ENCODE results near the gene TNNC1. TPM values are rescaled to one million over a fixed set of nuclear protein-coding genes. Genes with fewer than 3 reads are reported as not detected.

Gene TNNC1
- total and polyA plus RNA-seq, 2 of the 13 experiments (the other 11 are each of a cell fraction or from before 2014, with no cell fraction given), result 11.8 to 36.4 TPM

DNA sequence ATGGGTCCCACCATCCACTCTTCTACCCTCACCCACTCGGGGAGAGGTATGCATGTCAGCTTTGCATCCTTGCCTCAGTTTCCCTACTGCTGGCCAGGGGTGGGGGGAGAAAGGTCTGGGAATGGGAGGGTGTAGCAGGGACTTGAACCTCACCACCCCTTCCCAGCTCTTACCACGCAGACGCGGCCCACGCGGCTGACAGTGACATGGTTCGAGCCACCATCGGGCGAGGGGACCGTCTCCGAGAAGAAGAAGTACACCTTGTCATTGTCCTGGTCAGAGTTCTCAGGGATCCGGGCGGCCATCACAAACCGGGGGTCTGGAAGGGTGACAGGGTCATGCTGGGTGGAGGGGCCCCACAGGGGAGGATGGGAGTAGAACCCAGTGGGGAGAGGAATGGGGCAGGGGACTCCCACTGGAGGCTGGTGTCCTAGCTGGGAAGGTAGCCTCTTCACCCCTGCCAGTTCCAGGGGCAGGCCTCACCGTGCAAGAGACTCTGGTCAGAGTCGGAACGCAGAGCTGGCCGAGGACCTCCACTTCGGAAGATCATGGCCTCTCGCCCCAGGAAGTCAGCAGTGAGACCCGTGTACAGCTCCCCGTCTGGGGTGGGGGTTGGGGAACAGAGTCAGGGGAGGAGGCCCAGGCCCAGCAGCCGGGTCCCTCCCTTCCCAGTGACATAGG, 12.6 kb downstream of the TNNC1 start:
- H3K79me2 ChIP-seq (ENCODE audit: insufficient read depth, low read length), result no peaks in the 10 kb centered on the region
- no peaks in the 10 kb centered on the region for H4K20me1 ChIP-seq (ENCODE audit: insufficient read depth, low read length)
- no peak for TF ChIP-seq KDM5B (CRISPR knock-in tag; IDR thresholded peaks at IDR 0.05; ENCODE audit: borderline replicate concordance)
- TF ChIP-seq, protein P1, sequence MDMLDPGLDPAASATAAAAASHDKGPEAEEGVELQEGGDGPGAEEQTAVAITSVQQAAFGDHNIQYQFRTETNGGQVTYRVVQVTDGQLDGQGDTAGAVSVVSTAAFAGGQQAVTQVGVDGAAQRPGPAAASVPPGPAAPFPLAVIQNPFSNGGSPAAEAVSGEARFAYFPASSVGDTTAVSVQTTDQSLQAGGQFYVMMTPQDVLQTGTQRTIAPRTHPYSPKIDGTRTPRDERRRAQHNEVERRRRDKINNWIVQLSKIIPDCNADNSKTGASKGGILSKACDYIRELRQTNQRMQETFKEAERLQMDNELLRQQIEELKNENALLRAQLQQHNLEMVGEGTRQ (IDR thresholded peaks at IDR 0.05; ENCODE audit: low read depth, low read length), result no peak
- TF ChIP-seq, protein P1 (CRISPR knock-in tag; IDR thresholded peaks at IDR 0.05; ENCODE audit: borderline replicate concordance), result no peak
- TF ChIP-seq, protein P2, sequence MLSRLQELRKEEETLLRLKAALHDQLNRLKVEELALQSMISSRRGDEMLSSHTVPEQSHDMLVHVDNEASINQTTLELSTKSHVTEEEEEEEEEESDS (CRISPR knock-in tag; IDR thresholded peaks at IDR 0.05; ENCODE audit: borderline replicate concordance), result no peak
- TF ChIP-seq ZNF256 (CRISPR knock-in tag; conservative IDR thresholded peaks at IDR 0.05), result no peak
- TF ChIP-seq, protein P3, sequence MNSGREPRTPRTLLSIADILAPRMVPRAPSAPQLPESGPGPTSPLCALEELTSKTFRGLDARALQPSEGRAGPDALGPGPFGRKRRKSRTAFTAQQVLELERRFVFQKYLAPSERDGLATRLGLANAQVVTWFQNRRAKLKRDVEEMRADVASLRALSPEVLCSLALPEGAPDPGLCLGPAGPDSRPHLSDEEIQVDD (CRISPR knock-in tag; IDR thresholded peaks at IDR 0.05; ENCODE audit: borderline replicate concordance), result no peak
- TF ChIP-seq FOSL2 (CRISPR knock-in tag; IDR thresholded peaks at IDR 0.05), result no peak
- TF ChIP-seq, protein P4, sequence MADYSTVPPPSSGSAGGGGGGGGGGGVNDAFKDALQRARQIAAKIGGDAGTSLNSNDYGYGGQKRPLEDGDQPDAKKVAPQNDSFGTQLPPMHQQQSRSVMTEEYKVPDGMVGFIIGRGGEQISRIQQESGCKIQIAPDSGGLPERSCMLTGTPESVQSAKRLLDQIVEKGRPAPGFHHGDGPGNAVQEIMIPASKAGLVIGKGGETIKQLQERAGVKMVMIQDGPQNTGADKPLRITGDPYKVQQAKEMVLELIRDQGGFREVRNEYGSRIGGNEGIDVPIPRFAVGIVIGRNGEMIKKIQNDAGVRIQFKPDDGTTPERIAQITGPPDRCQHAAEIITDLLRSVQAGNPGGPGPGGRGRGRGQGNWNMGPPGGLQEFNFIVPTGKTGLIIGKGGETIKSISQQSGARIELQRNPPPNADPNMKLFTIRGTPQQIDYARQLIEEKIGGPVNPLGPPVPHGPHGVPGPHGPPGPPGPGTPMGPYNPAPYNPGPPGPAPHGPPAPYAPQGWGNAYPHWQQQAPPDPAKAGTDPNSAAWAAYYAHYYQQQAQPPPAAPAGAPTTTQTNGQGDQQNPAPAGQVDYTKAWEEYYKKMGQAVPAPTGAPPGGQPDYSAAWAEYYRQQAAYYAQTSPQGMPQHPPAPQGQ (CRISPR knock-in tag; IDR thresholded peaks at IDR 0.05; ENCODE audit: borderline replicate concordance), result no peak
- no peak for TF ChIP-seq GATA4 (IDR thresholded peaks at IDR 0.05; ENCODE audit: borderline replicate concordance, low read depth)
- no peak for TF ChIP-seq TBL1XR1 (IDR thresholded peaks at IDR 0.05; ENCODE audit: borderline replicate concordance, low read length, partially characterized antibody)
- TF ChIP-seq POGZ (CRISPR knock-in tag; IDR thresholded peaks at IDR 0.05), result no peak
- no peak for TF ChIP-seq RORA (CRISPR knock-in tag; IDR thresholded peaks at IDR 0.05)
- no peak for TF ChIP-seq FOXJ3 (CRISPR knock-in tag; IDR thresholded peaks at IDR 0.05; ENCODE audit: borderline replicate concordance)
- TF ChIP-seq KDM2A (CRISPR knock-in tag; IDR thresholded peaks at IDR 0.05; ENCODE audit: borderline replicate concordance, low read depth), result no peak
- no peak for TF ChIP-seq ZNF546 (CRISPR knock-in tag; conservative IDR thresholded peaks at IDR 0.05)
- WGBS (ENCODE audit: low lambda C conversion rate), result 98% methylated on average over 14 of the region's 23 CpGs
- peaks cover 3 to 7% of the 10 kb centered on the region in 2 experiments; a peak in 2 of 5 replicates for H3K36me3 ChIP-seq (replicated peaks in 1 of 2; ENCODE audit: control insufficient read depth in 1 of 2, insufficient read depth in 2 of 2, low read length in 2 of 2)
- FAIRE-seq (no peak), ATAC-seq (no peak), DNase-seq (ENCODE audit: low spot score) (no peak)
- no TSS peak for BruUV-seq (replicated peaks)
- no peak overlapping the region for H3K4me2 ChIP-seq (ENCODE audit: low read depth, low read length)
- no peaks in the 10 kb centered on the region for H3K27me3 ChIP-seq (ENCODE audit: control insufficient read depth in 1 of 2, insufficient read depth in 2 of 2, low read length in 2 of 2)
- in situ Hi-C loops (cut with HindIII; ENCODE audit: extremely low pct_ligation_motif_present, low pct_unique_long_range_greater_than_20kb) (no loop called here), intact Hi-C loops (cut with micrococcal nuclease; ENCODE audit: unreplicated experiment) (no loop called here)
- H3K4me1 ChIP-seq (ENCODE audit: insufficient read depth, low read length), result peaks cover 39% of the 10 kb centered on the region
- POLR2A ChIA-PET, result no interaction called here
- H3K9me3 ChIP-seq (ENCODE audit: low read length), result no peaks in the 10 kb centered on the region
- no peak overlapping the region for H2AFZ ChIP-seq (ENCODE audit: low read length)
- H3K27ac ChIP-seq (ENCODE audit: extremely low read length, insufficient read depth, low read length), result no peak overlapping the region
- H3K4me3 ChIP-seq (replicated peaks in 1 of 3; ENCODE audit: insufficient read depth in 1 of 3, low read depth in 2 of 3, low read length in 3 of 3), result no peak overlapping the region
- H3K9ac ChIP-seq (ENCODE audit: insufficient read depth, low read depth, low read length), result no peak overlapping the region
- CTCF ChIA-PET (ENCODE audit: low intra/inter-chr PET ratio, low total read pairs), result no interaction called here

All from HepG2 (cell line).